ENCODE results near the gene PACSIN3. TPM values are rescaled to one million over a fixed set of nuclear protein-coding genes. Genes with fewer than 3 reads are reported as not detected.

The PACSIN3 gene
- total and polyA plus RNA-seq, 2 of the 13 experiments (the other 11 are each of a cell fraction or from before 2014, with no cell fraction given): 47.9 to 93.3 TPM

- TF ChIP-seq ZNF639 (CRISPR knock-in tag; conservative IDR thresholded peaks at IDR 0.05) (no peak), NCOA1 (CRISPR knock-in tag; IDR thresholded peaks at IDR 0.05) (no peak), BRF2 (CRISPR knock-in tag; IDR thresholded peaks at IDR 0.05) (no peak), NCOR1 (IDR thresholded peaks at IDR 0.05; ENCODE audit: borderline replicate concordance, low read length) (peak; percentile 89), MED1 (CRISPR knock-in tag; IDR thresholded peaks at IDR 0.05) (peak; percentile 94), ZNF33B (CRISPR knock-in tag; IDR thresholded peaks at IDR 0.05) (no peak), YY1 (IDR thresholded peaks at IDR 0.05; ENCODE audit: insufficient read depth, insufficient replicate concordance, low read depth, low read length) (no peak), MEIS1 (CRISPR knock-in tag; IDR thresholded peaks at IDR 0.05; ENCODE audit: borderline replicate concordance) (no peak), NAIF1 (CRISPR knock-in tag; IDR thresholded peaks at IDR 0.05; ENCODE audit: borderline replicate concordance) (0 out of 2 replicates have a peak, but pooled peaks have one; percentile 9), ZNF205 (CRISPR knock-in tag; IDR thresholded peaks at IDR 0.05) (0 out of 2 replicates have a peak, but pooled peaks have one; percentile 31), ZZZ3 (CRISPR knock-in tag; IDR thresholded peaks at IDR 0.05; ENCODE audit: borderline replicate concordance) (no peak), KDM2A (CRISPR knock-in tag; IDR thresholded peaks at IDR 0.05; ENCODE audit: borderline replicate concordance, low read depth) (no peak), ZFY (CRISPR knock-in tag; IDR thresholded peaks at IDR 0.05) (no peak), NFRKB (IDR thresholded peaks at IDR 0.05) (no peak), NR0B2 (CRISPR knock-in tag; IDR thresholded peaks at IDR 0.05) (no peak), AHR (CRISPR knock-in tag; IDR thresholded peaks at IDR 0.05) (no peak), ZNF432 (CRISPR knock-in tag; IDR thresholded peaks at IDR 0.05; ENCODE audit: borderline replicate concordance) (no peak), HNF1B (CRISPR knock-in tag; IDR thresholded peaks at IDR 0.05) (no peak), ZNF629 (CRISPR knock-in tag; conservative IDR thresholded peaks at IDR 0.05) (no peak), IRF1 (CRISPR knock-in tag; IDR thresholded peaks at IDR 0.05; ENCODE audit: low read depth) (no peak), NR1H2 (CRISPR knock-in tag; IDR thresholded peaks at IDR 0.05; ENCODE audit: borderline replicate concordance, low read depth) (no peak), ZNF878 (CRISPR knock-in tag; IDR thresholded peaks at IDR 0.05) (no peak), ZNF7 (CRISPR knock-in tag; IDR thresholded peaks at IDR 0.05) (no peak), NRL (CRISPR knock-in tag; IDR thresholded peaks at IDR 0.05; ENCODE audit: borderline replicate concordance) (no peak), SALL1 (CRISPR knock-in tag; IDR thresholded peaks at IDR 0.05) (peak; percentile 65), BRCA1 (CRISPR knock-in tag; IDR thresholded peaks at IDR 0.05) (no peak), DNMT3B (CRISPR knock-in tag; conservative IDR thresholded peaks at IDR 0.05) (no peak)
Observed at GRCh38 chr11:47189100-47189834, 3.0 kb upstream of the PACSIN3 start (continued).
